MCF 10A (cell line): Measurements from ENCODE around the gene RGS4. TPM values are rescaled to one million over a fixed set of nuclear protein-coding genes. Genes with fewer than 3 reads are reported as not detected.

Experiments used
- BruUV-seq: library from RNA; stranded (reverse); fragments of 400-500 nt; replicated peaks from 2 replicates; lab custom pipeline; 2021; lab: Mats Ljungman, UMichigan
- CTCF ChIA-PET: fragments of 300-600 bp; sonication (Branson Sonifier 250); formaldehyde crosslinking; extraction: SDS; loops from one replicate; lab custom pipeline; 2021; ENCODE audit warnings: antibody characterized with exemption, inconsistent platforms; lab: Yijun Ruan, JAX
- POLR2A ChIA-PET: fragments of 300-600, 350-650 bp; sonication (Branson Sonifier 250); formaldehyde crosslinking; extraction: SDS; loops from one replicate; lab custom pipeline; 2020; ENCODE audit warnings: antibody characterized with exemption, inconsistent platforms; lab: Yijun Ruan, JAX
- DNase-seq: peaks from one replicate; pipeline ENCODE4 v3.0.0-alpha.2; 2018; ENCODE audit not compliant: unreplicated experiment
- H3K27ac Mint-ChIP-seq: one replicate; pipeline ENCODE4 v1.8.0; 2022; ENCODE audit warnings: mild to moderate bottlenecking, low read depth, mixed read lengths; ENCODE audit not compliant: unreplicated experiment
- H3K27me3 Mint-ChIP-seq: one replicate; pipeline ENCODE4 v1.8.0; 2022; ENCODE audit warnings: mixed read lengths; ENCODE audit not compliant: insufficient read depth, unreplicated experiment
- H3K36me3 Mint-ChIP-seq: one replicate; pipeline ENCODE4 v1.8.0; 2022; ENCODE audit warnings: mild to moderate bottlenecking, moderate library complexity, mixed read lengths; ENCODE audit not compliant: insufficient read depth, unreplicated experiment
- H3K4me1 Mint-ChIP-seq: one replicate; pipeline ENCODE4 v1.8.0; 2022; ENCODE audit warnings: mixed read lengths; ENCODE audit not compliant: insufficient read depth, unreplicated experiment
- H3K4me3 Mint-ChIP-seq: one replicate; pipeline ENCODE4 v1.8.0; 2022; ENCODE audit warnings: mild to moderate bottlenecking, moderate library complexity, mixed read lengths; ENCODE audit not compliant: unreplicated experiment
- H3K9me3 Mint-ChIP-seq: one replicate; pipeline ENCODE4 v1.8.0; 2022; ENCODE audit warnings: mixed read lengths; ENCODE audit not compliant: unreplicated experiment
- CTCF ChIP-seq: fragments of 200-600 bp; IDR thresholded peaks from one replicate; pipeline ENCODE4 v1.8.0; 2022; ENCODE audit warnings: antibody characterized with exemption, mild to moderate bottlenecking; ENCODE audit not compliant: unreplicated experiment
- intact Hi-C: fragments of 100-400 bp; cut with micrococcal nuclease; formaldehyde crosslinking; loops from 2 replicates; pipeline ENCODE4 v1.14.1; 2022
- total RNA-seq: library from RNA; stranded (reverse); gene quantifications from 2 replicates; pipeline ENCODE4 v1.2.3, GENCODE V29; 2022

RGS4 gene
- total RNA-seq, 1 experiment from 2014 or later: 0.28 TPM

DNA sequence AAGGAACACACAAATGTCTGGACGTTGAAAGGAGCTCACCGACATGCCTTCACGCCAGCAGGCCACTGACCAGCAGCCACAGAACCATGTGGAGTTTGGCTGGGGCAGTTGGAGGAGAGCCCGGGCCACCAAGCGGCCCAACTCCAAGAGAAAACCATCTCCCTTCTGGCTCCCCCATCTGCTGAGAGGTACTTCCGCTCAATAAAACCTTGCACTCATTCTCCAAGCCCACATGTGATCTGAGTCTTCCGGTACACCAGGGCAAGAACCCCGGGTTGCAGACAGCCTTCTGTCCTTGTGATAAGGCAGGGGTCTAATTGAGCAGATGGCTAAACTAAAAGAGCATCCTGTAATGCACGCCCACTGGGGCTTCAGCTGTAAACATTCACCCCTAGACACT lies 24.4 kb downstream of the RGS4 start:
- no peak overlapping the region for H3K4me3 Mint-ChIP-seq
- H3K27me3 Mint-ChIP-seq: no peaks in the 10 kb centered on the region
- ChIA-PET CTCF (no interaction called here), POLR2A (interaction anchor here (1.2 to 1.7 kb wide), 2 partner anchors 9 to 13 kb away, joined by 3 to 6 read pairs; no protein-coding TSS in a partner anchor)
- intact Hi-C loops: no loop called here
- no peak for DNase-seq
- peaks cover 7% of the 10 kb centered on the region for H3K4me1 Mint-ChIP-seq
- peaks cover 5% of the 10 kb centered on the region for H3K9me3 Mint-ChIP-seq
- H3K36me3 Mint-ChIP-seq: no peaks in the 10 kb centered on the region
- BruUV-seq: no TSS peak
- H3K27ac Mint-ChIP-seq: no peak overlapping the region
- no peak for TF ChIP-seq CTCF

DNA sequence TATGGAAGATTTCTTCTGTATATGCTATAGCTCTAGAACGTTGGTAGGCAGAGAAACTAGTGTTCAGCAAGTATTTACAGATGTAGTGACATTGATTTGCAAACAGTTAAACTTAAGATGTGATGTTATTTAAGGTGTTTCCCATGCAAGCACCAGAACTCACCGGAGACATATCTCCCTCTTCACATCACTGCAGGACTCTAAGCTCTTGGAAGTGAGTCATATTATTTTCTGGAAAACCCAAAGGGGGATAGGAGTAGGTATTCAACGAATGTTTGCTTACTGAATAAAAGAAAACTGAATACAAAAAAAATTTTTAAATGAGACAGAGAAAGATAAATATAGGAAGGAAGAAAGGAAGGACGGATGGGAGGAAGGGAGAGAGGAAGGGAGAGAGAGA lies 25.0 kb downstream of the RGS4 start:
- intact Hi-C loops: no loop called here
- Mint-ChIP-seq H3K27ac (no peak overlapping the region), H3K36me3 (no peaks in the 10 kb centered on the region), H3K9me3 (peaks cover 1% of the 10 kb centered on the region), H3K4me1 (peaks cover 7% of the 10 kb centered on the region), H3K4me3 (no peak overlapping the region), H3K27me3 (no peaks in the 10 kb centered on the region)
- TF ChIP-seq CTCF: no peak
- CTCF ChIA-PET: interaction anchor here (1.0 to 1.3 kb wide), 2 partner anchors 23 to 81 kb away, joined by 6 read pairs; no protein-coding TSS in a partner anchor
- no TSS peak for BruUV-seq
- no peak for DNase-seq
- POLR2A ChIA-PET: interaction anchor here (0.9 to 1.7 kb wide), 3 partner anchors 9 to 21 kb away, joined by 3 to 6 read pairs (median 3); no protein-coding TSS in a partner anchor

DNA sequence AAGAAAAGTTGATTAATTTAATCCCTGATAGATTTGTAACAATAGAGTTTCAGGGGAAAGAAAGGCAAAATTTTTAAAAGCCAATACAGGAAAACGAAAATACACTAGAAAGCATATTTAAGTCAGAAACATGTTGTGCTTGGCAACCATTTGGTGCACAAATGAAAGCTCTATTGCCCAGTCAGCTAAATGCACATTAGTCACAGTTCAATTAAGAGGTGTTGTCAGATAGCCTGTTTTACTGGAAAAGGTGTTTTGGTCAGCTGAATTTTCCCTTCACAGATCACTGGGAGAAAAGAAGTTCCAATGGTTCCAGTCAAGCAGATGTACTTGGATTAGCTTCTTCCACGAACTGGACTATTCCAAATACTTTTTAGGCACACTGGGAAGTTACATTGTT lies 25.4 kb downstream of the RGS4 start:
- Mint-ChIP-seq H3K36me3 (no peaks in the 10 kb centered on the region), H3K4me1 (peaks cover 7% of the 10 kb centered on the region), H3K4me3 (no peak overlapping the region), H3K27ac (no peak overlapping the region), H3K9me3 (no peaks in the 10 kb centered on the region), H3K27me3 (no peaks in the 10 kb centered on the region)
- ChIA-PET CTCF (interaction anchor here (0.6 to 1.3 kb wide), 3 partner anchors 23 to 81 kb away, joined by 3 to 6 read pairs (median 6); no protein-coding TSS in a partner anchor), POLR2A (interaction anchor here (0.9 to 1.7 kb wide), 3 partner anchors 10 to 21 kb away, joined by 3 to 6 read pairs (median 3); no protein-coding TSS in a partner anchor)
- no TSS peak for BruUV-seq
- intact Hi-C loops: no loop called here
- no peak for TF ChIP-seq CTCF
- DNase-seq: peak; percentile 8

- ChIA-PET POLR2A (interaction anchor here (1.7 kb wide), 1 partner anchor 10 kb away, joined by 6 read pairs; no protein-coding TSS in a partner anchor), CTCF (interaction anchor here (0.6 to 1.3 kb wide), 3 partner anchors 24 to 80 kb away, joined by 3 to 6 read pairs (median 6); no protein-coding TSS in a partner anchor)
- BruUV-seq: no TSS peak
- H3K4me3 Mint-ChIP-seq: no peak overlapping the region
- no peaks in the 10 kb centered on the region for H3K9me3 Mint-ChIP-seq
- H3K4me1 Mint-ChIP-seq: peaks cover 7% of the 10 kb centered on the region
- no peak for TF ChIP-seq CTCF
- intact Hi-C loops: no loop called here
- no peaks in the 10 kb centered on the region for H3K27me3 Mint-ChIP-seq
- H3K27ac Mint-ChIP-seq: no peak overlapping the region
- DNase-seq: no peak
- H3K36me3 Mint-ChIP-seq: no peaks in the 10 kb centered on the region
Measured at GRCh38 chr1:163095213-163095612, 26.1 kb downstream of the RGS4 start.
